HepG2 (cell line): ENCODE results near the gene RHOC. TPM values are rescaled to one million over a fixed set of nuclear protein-coding genes. Genes with fewer than 3 reads are reported as not detected.

ENCODE experiments used
- ARID5B ChIP-seq: IDR thresholded peaks from 2 replicates; pipeline ENCODE4 v1.4.0; 2020; ENCODE audit warnings: mild to moderate bottlenecking, missing genetic modification reagents
- CHD4 ChIP-seq: fragments of 200-600 bp; sonication (generic); IDR thresholded peaks from 2 replicates; pipeline ENCODE4 v1.7.0; 2017; ENCODE audit warnings: mild to moderate bottlenecking, low read length, borderline replicate concordance
- FOSL1 ChIP-seq: sonication (generic); formaldehyde crosslinking; IDR thresholded peaks from 2 replicates; pipeline ENCODE4 v1.9.0; 2021; ENCODE audit warnings: missing genetic modification reagents, borderline replicate concordance
- JUND ChIP-seq: sonication (generic); formaldehyde crosslinking; IDR thresholded peaks from 2 replicates; pipeline ENCODE4 v1.8.0; 2022; ENCODE audit warnings: mild to moderate bottlenecking, missing genetic modification reagents
- NCOA2 ChIP-seq: sonication (generic); formaldehyde crosslinking; IDR thresholded peaks from 2 replicates; pipeline ENCODE4 v1.8.0; 2022; ENCODE audit warnings: inconsistent platforms
- SP5 ChIP-seq: IDR thresholded peaks from 2 replicates; pipeline ENCODE4 v1.6.1; 2016; ENCODE audit warnings: low read depth, borderline replicate concordance
- TRIM22 ChIP-seq: fragments of 450-650 bp; IDR thresholded peaks from 2 replicates; pipeline ENCODE4 v1.6.1; 2017
- ZBTB7B ChIP-seq: sonication (generic); formaldehyde crosslinking; IDR thresholded peaks from 2 replicates; pipeline ENCODE4 v1.4.0; 2020; ENCODE audit warnings: missing genetic modification reagents
- ZNF205 ChIP-seq: IDR thresholded peaks from 2 replicates; pipeline ENCODE4 v1.6.1; 2018; ENCODE audit warnings: missing biosample characterization, missing genetic modification reagents
- ZNF432 ChIP-seq: sonication (generic); formaldehyde crosslinking; IDR thresholded peaks from 2 replicates; pipeline ENCODE4 v1.5.0; 2020; ENCODE audit warnings: missing genetic modification reagents, mild to moderate bottlenecking, borderline replicate concordance
- ZNF678 ChIP-seq: sonication (generic); formaldehyde crosslinking; IDR thresholded peaks from 2 replicates; pipeline ENCODE4 v1.4.0; 2020; ENCODE audit warnings: mild to moderate bottlenecking, missing genetic modification reagents
- ZNF792 ChIP-seq: IDR thresholded peaks from 2 replicates; pipeline ENCODE4 v1.6.1; 2016
- ZSCAN25 ChIP-seq: sonication (generic); formaldehyde crosslinking; IDR thresholded peaks from 2 replicates; pipeline ENCODE4 v1.8.0; 2022; ENCODE audit warnings: mild to moderate bottlenecking, missing genetic modification reagents
- polyA plus RNA-seq, 8 experiments: library from polyadenylated mRNA; depleted of rRNA in 3 of 8; stranded (reverse) in 7 of 8; unstranded in 1 of 8; fragments of >200 nt; fragmentation: Illumina TruSeq in 4 of 8; extraction: Trizol in 4 of 8; gene quantifications; 2 replicates each; pipeline versions ENCODE4 v1.2.1 to v1.2.3, GENCODE V29; 2011 to 2016; ENCODE audit warnings: low read depth in 4 of 8, missing spikeins in 1 of 8, mixed read lengths in 1 of 8; ENCODE audit not compliant: insufficient read depth in 1 of 8
- total RNA-seq, 5 experiments: library from RNA; depleted of rRNA; stranded (reverse); fragments of >200 nt; fragmentation: Illumina TruSeq; extraction: Trizol; gene quantifications; 2 replicates each; pipeline ENCODE4 v1.2.3, GENCODE V29; 2016; ENCODE audit warnings: low read depth in 1 of 5
- TF ChIP-seq, protein P1 (sequence below): sonication (generic); formaldehyde crosslinking; IDR thresholded peaks from 2 replicates; pipeline ENCODE4 v1.5.1; 2020; ENCODE audit warnings: mild to moderate bottlenecking, missing genetic modification reagents, moderate library complexity
- TF ChIP-seq, protein P2 (sequence below): sonication (generic); IDR thresholded peaks from 2 replicates; pipeline ENCODE4 v1.6.1; 2016; ENCODE audit warnings: low read depth, borderline replicate concordance

The RHOC gene
- total and polyA plus RNA-seq, 2 of the 13 experiments (the other 11 are each of a cell fraction or from before 2014, with no cell fraction given) = 64.3 to 182 TPM

- TF ChIP-seq ZNF432 (no peak), JUND (CRISPR knock-in tag) (peak; percentile 92), CHD4 (peak; percentile 58; the same call in 1 of the 2 replicates), ZSCAN25 (CRISPR knock-in tag) (peak; percentile 57; the same call in 1 of the 2 replicates), ZBTB7B (peak; percentile 61; the same call in 1 of the 2 replicates), ZNF205 (CRISPR knock-in tag) (no peak), ZNF678 (CRISPR knock-in tag) (no peak), ARID5B (CRISPR knock-in tag) (peak; percentile 31; the same call in 1 of the 2 replicates), ZNF792 (CRISPR knock-in tag) (peak; percentile 47; the same call in 1 of the 2 replicates), SP5 (CRISPR knock-in tag) (peak; percentile 67; the same call in 1 of the 2 replicates), NCOA2 (CRISPR knock-in tag) (0 out of 2 replicates have a peak, but pooled peaks have one; percentile 26), FOSL1 (no peak), TRIM22 (no peak)
- TF ChIP-seq, protein P1, sequence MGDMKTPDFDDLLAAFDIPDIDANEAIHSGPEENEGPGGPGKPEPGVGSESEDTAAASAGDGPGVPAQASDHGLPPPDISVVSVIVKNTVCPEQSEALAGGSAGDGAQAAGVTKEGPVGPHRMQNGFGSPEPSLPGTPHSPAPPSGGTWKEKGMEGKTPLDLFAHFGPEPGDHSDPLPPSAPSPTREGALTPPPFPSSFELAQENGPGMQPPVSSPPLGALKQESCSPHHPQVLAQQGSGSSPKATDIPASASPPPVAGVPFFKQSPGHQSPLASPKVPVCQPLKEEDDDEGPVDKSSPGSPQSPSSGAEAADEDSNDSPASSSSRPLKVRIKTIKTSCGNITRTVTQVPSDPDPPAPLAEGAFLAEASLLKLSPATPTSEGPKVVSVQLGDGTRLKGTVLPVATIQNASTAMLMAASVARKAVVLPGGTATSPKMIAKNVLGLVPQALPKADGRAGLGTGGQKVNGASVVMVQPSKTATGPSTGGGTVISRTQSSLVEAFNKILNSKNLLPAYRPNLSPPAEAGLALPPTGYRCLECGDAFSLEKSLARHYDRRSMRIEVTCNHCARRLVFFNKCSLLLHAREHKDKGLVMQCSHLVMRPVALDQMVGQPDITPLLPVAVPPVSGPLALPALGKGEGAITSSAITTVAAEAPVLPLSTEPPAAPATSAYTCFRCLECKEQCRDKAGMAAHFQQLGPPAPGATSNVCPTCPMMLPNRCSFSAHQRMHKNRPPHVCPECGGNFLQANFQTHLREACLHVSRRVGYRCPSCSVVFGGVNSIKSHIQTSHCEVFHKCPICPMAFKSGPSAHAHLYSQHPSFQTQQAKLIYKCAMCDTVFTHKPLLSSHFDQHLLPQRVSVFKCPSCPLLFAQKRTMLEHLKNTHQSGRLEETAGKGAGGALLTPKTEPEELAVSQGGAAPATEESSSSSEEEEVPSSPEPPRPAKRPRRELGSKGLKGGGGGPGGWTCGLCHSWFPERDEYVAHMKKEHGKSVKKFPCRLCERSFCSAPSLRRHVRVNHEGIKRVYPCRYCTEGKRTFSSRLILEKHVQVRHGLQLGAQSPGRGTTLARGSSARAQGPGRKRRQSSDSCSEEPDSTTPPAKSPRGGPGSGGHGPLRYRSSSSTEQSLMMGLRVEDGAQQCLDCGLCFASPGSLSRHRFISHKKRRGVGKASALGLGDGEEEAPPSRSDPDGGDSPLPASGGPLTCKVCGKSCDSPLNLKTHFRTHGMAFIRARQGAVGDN (CRISPR knock-in tag) = peak; percentile 75
- TF ChIP-seq, protein P2, sequence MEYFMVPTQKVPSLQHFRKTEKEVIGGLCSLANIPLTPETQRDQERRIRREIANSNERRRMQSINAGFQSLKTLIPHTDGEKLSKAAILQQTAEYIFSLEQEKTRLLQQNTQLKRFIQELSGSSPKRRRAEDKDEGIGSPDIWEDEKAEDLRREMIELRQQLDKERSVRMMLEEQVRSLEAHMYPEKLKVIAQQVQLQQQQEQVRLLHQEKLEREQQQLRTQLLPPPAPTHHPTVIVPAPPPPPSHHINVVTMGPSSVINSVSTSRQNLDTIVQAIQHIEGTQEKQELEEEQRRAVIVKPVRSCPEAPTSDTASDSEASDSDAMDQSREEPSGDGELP = peak; percentile 87
Measured at GRCh38 chr1:112700290-112701226, 6.4 kb downstream of the RHOC start (continued).
